GM12878 (cell line): ENCODE measurements around the gene KANSL3. TPM values are rescaled to one million over a fixed set of nuclear protein-coding genes. Genes with fewer than 3 reads are reported as not detected.

Experiments used
- ATAC-seq: fragments of 200-7000 bp; cut with Tn5 transposase; 3 replicates; pipeline ENCODE4 v1.9.1; 2020; ENCODE audit warnings: mild to moderate bottlenecking, moderate library complexity
- BruUV-seq: library from RNA; stranded (reverse); fragments of 400-500 nt; replicated peaks from 2 replicates; lab custom pipeline; 2021; lab: Mats Ljungman, UMichigan
- CTCF ChIA-PET: fragments of 300-600 bp; sonication (Branson Sonifier 250); formaldehyde crosslinking; extraction: SDS; loops from one replicate; lab custom pipeline; 2021; ENCODE audit warnings: inconsistent platforms; lab: Yijun Ruan, JAX
- POLR2A ChIA-PET: fragments of 350-600 bp; formaldehyde crosslinking; extraction: SDS; loops from one replicate; lab custom pipeline; 2021; ENCODE audit warnings: inconsistent platforms; lab: Charles Lee
- RAD21 ChIA-PET: fragments of 300-600 bp; sonication (Branson Sonifier 250); formaldehyde crosslinking; loops from one replicate; lab custom pipeline; 2023; ENCODE audit warnings: antibody characterized with exemption; ENCODE audit not compliant: unreplicated experiment; lab: Charles Lee
- SMC1A ChIA-PET: fragments of 300-600 bp; sonication (Branson Sonifier 250); formaldehyde crosslinking; loops from one replicate; lab custom pipeline; 2023; ENCODE audit not compliant: unreplicated experiment, uncharacterized antibody; lab: Charles Lee
- DNase-seq: peaks from one replicate; pipeline ENCODE4 v3.0.0-alpha.2; 2011; ENCODE audit warnings: low read depth, low spot score
- FAIRE-seq: peaks from 3 replicates; lab custom pipeline; 2011; peaks lifted over from hg19 to GRCh38; lab: Jason Lieb, UNC
- H2AFZ ChIP-seq: 2 replicates; pipeline ENCODE4 v1.6.0; 2011; ENCODE audit warnings: low read depth, low read length, control low read depth; ENCODE audit not compliant: control insufficient read depth
- H3K27ac ChIP-seq: 2 replicates; pipeline ENCODE4 v1.5.1; 2011; ENCODE audit warnings: control low read depth; ENCODE audit not compliant: control insufficient read depth, insufficient read depth
- H3K27me3 ChIP-seq, 2 experiments: replicated peaks in 1 of 2; 2 replicates each; pipeline versions ENCODE4 v1.6.0 to v1.6.1; 2011; ENCODE audit warnings: low read length in 1 of 2; ENCODE audit not compliant: control insufficient read depth in 2 of 2, insufficient read depth in 2 of 2
- H3K36me3 ChIP-seq, 2 experiments: 2 replicates each; pipeline ENCODE4 v1.5.1; 2011; ENCODE audit warnings: low read length in 1 of 2; ENCODE audit not compliant: control insufficient read depth in 2 of 2, insufficient read depth in 2 of 2
- H3K4me1 ChIP-seq: 2 replicates; pipeline ENCODE4 v1.6.1; 2011; ENCODE audit warnings: mild to moderate bottlenecking, low read length, moderate library complexity, mixed read lengths; ENCODE audit not compliant: control insufficient read depth, insufficient read depth
- H3K4me2 ChIP-seq: 2 replicates; pipeline ENCODE4 v1.6.0; 2011; ENCODE audit warnings: control low read depth; ENCODE audit not compliant: control insufficient read depth, insufficient read depth
- H3K4me3 ChIP-seq: fragments of 200-600 bp; sonication (generic); 2 replicates; pipeline ENCODE4 v1.5.1; 2016
- H3K79me2 ChIP-seq: 2 replicates; pipeline ENCODE4 v1.6.0; 2011; ENCODE audit warnings: low read length; ENCODE audit not compliant: control insufficient read depth, insufficient read depth
- H3K9ac ChIP-seq: 2 replicates; pipeline ENCODE4 v1.8.0; 2011; ENCODE audit warnings: low read length, control low read depth, mixed read lengths; ENCODE audit not compliant: control insufficient read depth, insufficient read depth
- H3K9me3 ChIP-seq: replicated peaks from 3 replicates; pipeline ENCODE4 v1.5.1; 2011; ENCODE audit warnings: mild to moderate bottlenecking, low read length; ENCODE audit not compliant: control insufficient read depth, insufficient read depth
- H4K20me1 ChIP-seq: 2 replicates; pipeline ENCODE4 v1.6.0; 2011; ENCODE audit not compliant: control insufficient read depth, insufficient read depth
- REST ChIP-seq: IDR thresholded peaks from 2 replicates; pipeline ENCODE4 v1.6.1; 2012; ENCODE audit warnings: mild to moderate bottlenecking, low read depth, low read length
- WGBS: methylation state at CpG from one replicate; pipeline ENCODE4 v1.1.6; 2016; ENCODE audit warnings: low lambda C conversion rate; ENCODE audit not compliant: insufficient replicate concordance, insufficient coverage; ENCODE audit errors: missing lambda C conversion rate; 5-methylcytosine and 5-hydroxymethylcytosine counted together
- in situ Hi-C: fragments of 300-500 bp; cut with MboI; formaldehyde crosslinking; loops from 9 replicates; pipeline ENCODE4 v1.14.3; 2018; ENCODE audit warnings: mixed read lengths
- intact Hi-C: fragments of 100-400 bp; cut with micrococcal nuclease; formaldehyde crosslinking; loops from one replicate; pipeline ENCODE4 v1.14.2; 2022; ENCODE audit not compliant: unreplicated experiment
- polyA plus RNA-seq, 11 experiments: library from polyadenylated mRNA; depleted of rRNA in 4 of 11; unstranded in 6 of 11; stranded (reverse) in 5 of 11; fragments of >200 nt; fragmentation: Nextera tagmentation in 4 of 11; fragmentation: Illumina TruSeq in 1 of 11; extraction: Ambion mirVana in 4 of 11; extraction: Trizol in 1 of 11; gene quantifications; 1 replicate in 1 of 11; 2 replicates in 10 of 11; pipeline versions ENCODE4 v1.2.1 to v1.2.3, GENCODE V29; 2011 to 2016; ENCODE audit warnings: inconsistent platforms in 2 of 11, missing spikeins in 2 of 11, low read depth in 1 of 11
- total RNA-seq, 4 experiments: library from RNA; depleted of rRNA in 3 of 4; stranded (reverse); fragments of >200 nt in 3 of 4; fragmentation: Illumina TruSeq in 1 of 4; extraction: Trizol in 1 of 4; gene quantifications; 2 replicates each; pipeline versions ENCODE4 v1.2.1 to v1.2.3, GENCODE V29; 2013 to 2021
- TF ChIP-seq, protein P1 (sequence below), 3 experiments: IDR thresholded peaks in 2 of 3; conservative IDR thresholded peaks in 1 of 3; 2 replicates each; pipeline ENCODE4 v1.5.1; 2011; ENCODE audit warnings: low read depth in 3 of 3, low read length in 3 of 3, mild to moderate bottlenecking in 3 of 3, control low read depth in 2 of 3, moderate library complexity in 2 of 3, inconsistent platforms in 1 of 3, mixed read lengths in 1 of 3; ENCODE audit not compliant: control insufficient read depth in 2 of 3, insufficient read depth in 1 of 3; ENCODE audit errors: extremely low read depth in 1 of 3

The KANSL3 gene
- total and polyA plus RNA-seq, 10 of the 15 experiments (the other 5 are each of a cell fraction or from before 2014, with no cell fraction given): 5.6 to 25.9 (median 16.7) TPM

GRCh38 chr2:96604104-96604503, 34.0 kb downstream of the KANSL3 start:
- 100% methylated on average over 2 of the region's 2 CpGs for WGBS
- ChIA-PET SMC1A (interaction anchor here (1.2 kb wide), 1 partner anchor 199 kb away, joined by 3 read pairs; no protein-coding TSS in a partner anchor), POLR2A (no interaction called here), RAD21 (interaction anchor here (1.4 kb wide), 1 partner anchor 155 kb away, joined by 3 read pairs; no protein-coding TSS in a partner anchor), CTCF (no interaction called here)
- peak; percentile 52; the same call in 2 of the 3 replicates for ATAC-seq
- Histone ChIP-seq H3K9me3 (no peaks in the 10 kb centered on the region), H3K79me2 (no peaks in the 10 kb centered on the region), H2AFZ (no peak overlapping the region), H3K9ac (no peak overlapping the region), H3K27me3 (no peaks in the 10 kb centered on the region), H3K4me3 (no peak overlapping the region), H3K36me3 (peaks cover 43 to 45% of the 10 kb centered on the region in 2 experiments), H4K20me1 (no peaks in the 10 kb centered on the region; the same call in 1 of the 2 replicates), H3K4me2 (no peak overlapping the region), H3K4me1 (no peaks in the 10 kb centered on the region), H3K27ac (no peak overlapping the region)
- TF ChIP-seq REST: no peak
- TF ChIP-seq, protein P1, sequence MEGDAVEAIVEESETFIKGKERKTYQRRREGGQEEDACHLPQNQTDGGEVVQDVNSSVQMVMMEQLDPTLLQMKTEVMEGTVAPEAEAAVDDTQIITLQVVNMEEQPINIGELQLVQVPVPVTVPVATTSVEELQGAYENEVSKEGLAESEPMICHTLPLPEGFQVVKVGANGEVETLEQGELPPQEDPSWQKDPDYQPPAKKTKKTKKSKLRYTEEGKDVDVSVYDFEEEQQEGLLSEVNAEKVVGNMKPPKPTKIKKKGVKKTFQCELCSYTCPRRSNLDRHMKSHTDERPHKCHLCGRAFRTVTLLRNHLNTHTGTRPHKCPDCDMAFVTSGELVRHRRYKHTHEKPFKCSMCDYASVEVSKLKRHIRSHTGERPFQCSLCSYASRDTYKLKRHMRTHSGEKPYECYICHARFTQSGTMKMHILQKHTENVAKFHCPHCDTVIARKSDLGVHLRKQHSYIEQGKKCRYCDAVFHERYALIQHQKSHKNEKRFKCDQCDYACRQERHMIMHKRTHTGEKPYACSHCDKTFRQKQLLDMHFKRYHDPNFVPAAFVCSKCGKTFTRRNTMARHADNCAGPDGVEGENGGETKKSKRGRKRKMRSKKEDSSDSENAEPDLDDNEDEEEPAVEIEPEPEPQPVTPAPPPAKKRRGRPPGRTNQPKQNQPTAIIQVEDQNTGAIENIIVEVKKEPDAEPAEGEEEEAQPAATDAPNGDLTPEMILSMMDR (IDR thresholded peaks at IDR 0.05 in 2 of 3, conservative IDR thresholded peaks at IDR 0.05 in 1 of 3; ENCODE audit: control insufficient read depth in 2 of 3, extremely low read depth in 1 of 3, insufficient read depth in 1 of 3, low read depth in 3 of 3, low read length in 3 of 3): 0 out of 6 replicates have a peak, but pooled peaks of 1 of the 3 experiments have one; percentile 7
- no peak for DNase-seq
- intact Hi-C loops: no loop called here
- BruUV-seq: no TSS peak
- no peak for FAIRE-seq
- in situ Hi-C loops: no loop called here
